NB4 (cell line): ENCODE data around the gene FER1L5.

Source experiments
- CTCF ChIP-seq: IDR thresholded peaks from one replicate; pipeline ENCODE4 v1.5.1; 2012; ENCODE audit warnings: low read depth, low read length
- POLR2A ChIP-seq: IDR thresholded peaks from 2 replicates; pipeline ENCODE4 v1.6.1; 2011; ENCODE audit warnings: mild to moderate bottlenecking; ENCODE audit not compliant: insufficient read length; ENCODE audit errors: extremely low read depth

DNA sequence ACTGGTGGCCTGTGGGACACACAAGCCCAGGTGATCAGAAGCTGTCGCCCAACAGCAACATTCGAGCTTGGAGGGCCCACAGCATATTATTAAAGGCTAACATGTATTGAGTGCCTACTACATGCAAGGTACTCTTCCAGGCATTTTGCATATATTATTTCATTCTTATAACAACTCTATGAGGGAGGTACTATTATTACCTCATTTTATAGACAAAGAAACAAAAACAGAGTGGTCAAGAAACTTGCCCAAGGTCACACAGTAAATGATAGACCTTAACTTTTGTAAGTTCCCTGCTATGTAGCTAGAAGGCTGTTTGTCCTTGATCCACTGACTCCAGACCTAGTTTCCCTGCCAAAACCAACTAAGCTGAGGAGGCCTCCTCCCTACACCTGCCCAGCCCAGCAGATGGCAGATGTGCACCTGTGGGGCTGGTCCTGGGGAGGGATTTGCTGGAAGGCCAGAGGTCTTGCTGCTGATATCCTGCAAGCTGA, 40.2 kb upstream of the FER1L5 start:
- no peak for TF ChIP-seq CTCF
- TF ChIP-seq POLR2A, result no peak
